GM10847 (cell line): ENCODE results near the gene AQP5.

Source experiments
- POLR2A ChIP-seq: IDR thresholded peaks from 2 replicates; pipeline ENCODE4 v1.6.1; 2011; ENCODE audit not compliant: insufficient read length; ENCODE audit errors: extremely low read depth

Gene AQP5

DNA sequence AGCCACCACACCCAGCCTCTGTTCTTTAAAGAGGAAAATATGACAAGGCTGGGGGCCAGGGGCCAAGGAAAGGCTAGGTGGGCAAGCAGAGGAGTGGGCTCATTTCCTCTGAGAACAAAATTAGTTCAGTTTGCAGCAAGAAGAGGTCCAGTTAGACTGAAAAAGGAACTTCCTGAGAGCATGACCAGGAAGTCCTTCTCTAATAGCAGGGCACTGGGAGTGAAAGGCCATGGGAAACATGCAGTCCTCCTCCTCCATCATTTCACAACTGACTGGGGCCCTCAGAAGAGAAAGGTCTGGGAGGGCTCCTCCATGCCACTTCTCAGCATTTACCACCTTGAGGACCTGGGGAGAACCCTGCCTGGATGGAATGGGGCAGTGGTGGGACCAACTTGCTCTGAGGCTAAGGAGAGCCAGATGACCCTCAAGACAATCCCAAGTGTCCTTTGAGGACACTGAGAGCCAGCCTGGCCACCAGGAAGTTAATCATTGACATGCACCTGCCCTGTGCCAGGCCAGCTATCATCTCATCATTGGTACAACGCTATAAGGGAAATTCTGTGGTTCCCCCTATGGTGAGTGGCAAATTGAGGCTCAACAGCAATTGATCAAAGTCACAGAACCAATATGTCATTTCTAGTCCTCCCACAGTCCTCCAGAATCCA is 9.1 kb upstream of the AQP5 start:
- no peak for TF ChIP-seq POLR2A

DNA sequence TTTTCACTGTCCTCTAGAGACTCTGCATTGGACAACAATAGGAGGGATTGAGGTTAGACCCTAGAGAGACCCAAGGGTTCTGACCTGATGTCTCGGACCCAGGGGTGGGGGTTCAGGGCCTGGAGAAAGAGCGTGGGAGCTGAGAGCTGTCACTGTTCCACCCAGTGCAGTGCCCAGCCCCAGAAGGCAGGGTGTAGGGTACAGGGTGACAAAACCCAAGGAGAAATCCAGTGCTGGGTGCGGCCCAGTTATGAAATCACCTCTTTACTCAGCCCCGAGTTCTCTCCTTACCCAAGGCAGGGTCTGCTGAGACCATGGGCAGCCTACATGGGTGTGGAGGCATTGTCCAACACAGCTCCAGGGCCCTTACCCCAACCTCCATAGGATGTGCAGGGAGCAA is 8.5 kb upstream of the AQP5 start:
- TF ChIP-seq POLR2A: no peak

DNA sequence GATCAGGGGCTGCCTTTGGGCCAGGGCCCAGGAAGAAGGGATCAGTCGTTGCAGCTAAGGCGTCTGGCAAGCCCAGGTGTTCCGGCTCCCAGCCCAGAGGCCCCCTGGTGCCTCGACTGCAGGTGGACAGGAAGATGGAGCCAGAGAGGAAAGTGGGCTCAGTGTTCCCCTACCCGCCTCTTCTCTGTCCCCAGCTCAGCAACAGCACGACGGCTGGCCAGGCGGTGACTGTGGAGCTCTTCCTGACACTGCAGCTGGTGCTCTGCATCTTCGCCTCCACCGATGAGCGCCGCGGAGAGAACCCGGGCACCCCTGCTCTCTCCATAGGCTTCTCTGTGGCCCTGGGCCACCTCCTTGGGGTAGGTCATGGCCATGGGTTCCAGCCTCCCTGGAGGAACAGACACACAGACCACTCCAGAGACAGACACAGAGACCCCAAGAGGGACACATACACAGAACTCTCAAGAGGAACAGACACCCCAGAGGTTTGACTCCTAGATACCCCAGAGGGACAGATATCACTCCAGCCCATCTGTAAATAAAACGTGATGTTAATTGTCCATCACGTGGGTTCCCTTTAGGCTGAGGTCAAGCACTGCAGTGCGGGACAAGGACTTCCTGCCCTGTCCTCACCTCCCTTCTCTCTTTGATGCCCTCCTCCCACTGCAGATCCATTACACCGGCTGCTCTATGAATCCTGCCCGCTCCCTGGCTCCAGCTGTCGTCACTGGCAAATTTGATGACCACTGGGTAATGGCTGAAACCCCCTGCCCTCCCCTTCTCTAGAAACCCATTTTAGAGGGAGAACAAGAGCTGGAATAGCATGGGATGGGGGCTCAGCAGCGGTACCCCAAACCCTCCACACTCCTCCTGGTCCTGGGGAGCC is 7.5 kb upstream of the AQP5 start:
- TF ChIP-seq POLR2A: no peak

DNA sequence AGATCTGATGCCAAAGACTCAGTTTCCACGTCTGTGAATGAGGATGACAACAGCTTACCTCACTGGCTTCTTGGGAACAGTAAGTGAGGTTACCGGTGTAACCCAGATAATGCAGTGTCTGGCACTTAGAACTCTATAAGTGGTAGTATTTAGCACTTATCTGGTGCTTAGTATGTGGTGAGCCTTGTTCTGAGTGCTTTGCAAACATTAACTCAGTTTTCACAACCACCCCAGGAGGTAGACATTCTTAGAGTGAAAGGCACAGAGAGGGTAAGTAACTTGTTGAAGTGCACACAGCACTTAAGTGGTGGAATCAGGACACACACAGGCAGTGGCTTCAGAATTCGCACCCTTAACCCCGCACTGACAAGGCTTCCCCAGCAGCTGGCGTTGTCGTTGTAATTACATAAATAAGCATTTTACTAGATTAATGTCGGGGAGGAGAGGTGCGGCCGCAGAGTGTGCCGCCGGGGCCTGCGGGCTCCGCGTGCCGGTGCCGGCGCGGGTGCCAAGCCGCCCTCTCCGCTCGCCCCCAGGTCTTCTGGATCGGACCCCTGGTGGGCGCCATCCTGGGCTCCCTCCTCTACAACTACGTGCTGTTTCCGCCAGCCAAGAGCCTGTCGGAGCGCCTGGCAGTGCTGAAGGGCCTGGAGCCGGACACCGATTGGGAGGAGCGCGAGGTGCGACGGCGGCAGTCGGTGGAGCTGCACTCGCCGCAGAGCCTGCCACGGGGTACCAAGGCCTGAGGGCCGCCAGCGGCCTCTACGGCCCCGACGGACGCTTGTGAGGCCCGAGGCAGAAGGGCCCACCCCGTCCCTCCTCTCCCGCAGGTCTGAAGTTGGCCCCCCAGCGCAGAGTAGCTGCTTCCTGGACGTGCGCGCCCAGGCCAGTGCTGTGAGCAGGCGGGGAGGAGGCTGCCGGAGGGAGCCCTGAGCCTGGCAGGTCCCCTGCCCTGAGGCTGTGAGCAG is 6.5 kb upstream of the AQP5 start:
- TF ChIP-seq POLR2A: no peak

DNA sequence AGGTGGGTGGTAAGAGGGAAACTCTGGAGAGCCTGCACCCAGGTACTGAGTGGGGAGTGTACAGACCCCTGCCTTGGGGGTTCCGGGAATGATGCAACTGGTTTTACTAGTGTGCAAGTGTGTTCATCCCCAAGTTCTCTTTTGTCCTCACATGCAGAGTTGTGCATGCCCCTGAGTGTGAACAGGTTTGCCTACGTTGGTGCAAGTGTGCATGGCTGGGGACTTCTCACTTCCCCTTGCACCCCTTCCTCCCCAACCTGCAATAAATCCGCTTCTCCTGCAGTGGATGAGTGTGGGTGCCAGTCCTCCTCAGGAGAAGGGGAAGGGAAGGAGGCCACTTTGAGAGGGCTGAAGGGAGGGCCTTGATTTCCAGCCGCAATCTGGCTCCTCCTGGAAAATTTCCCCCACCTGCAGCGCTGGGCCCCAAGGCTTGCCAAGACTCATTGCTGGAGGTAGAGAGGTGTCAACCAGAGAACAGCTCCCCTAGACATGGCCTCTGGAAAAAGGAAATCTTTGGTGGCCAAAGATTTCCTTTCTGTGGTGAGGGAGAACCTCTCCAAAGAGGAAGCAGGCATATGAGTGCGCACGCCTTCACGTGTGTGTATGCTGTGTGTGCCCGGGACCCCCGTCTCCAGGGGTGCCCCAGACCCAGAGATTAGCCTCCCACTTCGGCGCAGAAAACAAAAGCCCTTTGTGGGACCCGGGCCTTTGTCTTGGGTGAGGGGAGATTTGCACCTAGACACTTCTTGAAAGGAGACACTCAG is 5.6 kb upstream of the AQP5 start:
- no peak for TF ChIP-seq POLR2A

DNA sequence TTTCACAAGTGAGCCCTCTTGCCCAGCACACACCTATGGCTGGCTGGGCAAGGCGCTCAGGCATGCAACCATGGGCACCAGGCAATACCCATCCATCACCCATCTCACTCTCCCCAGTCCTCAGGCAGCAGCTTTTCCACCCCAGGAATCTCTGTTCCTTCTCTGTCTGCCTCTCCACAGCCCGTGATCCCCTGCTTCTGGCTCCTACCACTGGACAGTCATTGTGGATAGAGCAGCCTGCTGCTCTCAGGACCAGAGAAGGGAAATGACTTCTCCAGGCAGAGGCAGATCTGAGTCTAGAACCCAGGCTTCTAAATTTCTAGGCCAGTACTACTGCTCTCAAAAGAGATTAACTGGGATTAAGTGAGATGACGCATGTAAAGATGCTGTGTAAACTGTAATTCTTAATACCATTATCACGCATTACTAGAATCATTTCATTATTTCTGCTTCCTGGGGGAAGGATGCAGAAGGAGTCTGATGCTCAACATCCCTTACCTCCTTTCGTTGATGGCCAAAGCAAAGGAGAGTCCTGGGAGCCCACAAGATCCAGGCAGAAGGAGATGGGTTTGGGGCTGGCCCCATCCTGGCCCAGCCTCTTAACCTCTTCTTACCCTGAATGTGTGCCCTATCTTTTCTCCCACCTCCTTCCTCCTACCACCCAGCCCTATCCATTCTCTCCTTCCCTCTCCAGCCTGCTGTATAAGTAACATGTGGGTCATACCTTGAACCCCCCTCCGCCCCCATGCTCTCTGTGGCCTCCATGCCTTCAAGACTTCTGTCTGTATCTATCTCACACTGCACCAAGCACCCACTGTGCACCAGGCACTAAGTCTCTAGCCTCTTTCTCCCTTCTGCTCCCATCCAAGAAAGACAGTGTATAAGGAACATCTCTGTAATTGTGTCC is 4.8 kb upstream of the AQP5 start:
- no peak for TF ChIP-seq POLR2A

DNA sequence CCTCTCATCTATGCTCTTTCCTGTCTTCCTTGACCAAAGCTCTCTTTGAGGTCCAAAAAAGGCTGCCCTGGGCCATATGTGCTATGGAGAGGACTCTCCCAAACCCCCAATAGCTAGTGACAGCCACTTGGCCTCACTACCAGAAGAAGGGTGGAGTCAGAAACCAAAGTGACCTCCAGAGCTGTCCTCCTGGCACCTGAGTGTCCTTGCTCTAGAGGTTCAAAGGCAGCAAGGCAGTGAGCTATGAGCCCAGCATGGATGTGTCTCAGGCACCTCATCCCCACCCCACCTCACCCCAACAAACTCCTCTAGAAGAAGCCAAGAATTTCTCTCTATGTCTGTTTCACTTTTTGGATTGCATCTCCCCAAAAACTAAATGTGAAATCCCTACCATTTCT is 4.1 kb upstream of the AQP5 start:
- no peak for TF ChIP-seq POLR2A

DNA sequence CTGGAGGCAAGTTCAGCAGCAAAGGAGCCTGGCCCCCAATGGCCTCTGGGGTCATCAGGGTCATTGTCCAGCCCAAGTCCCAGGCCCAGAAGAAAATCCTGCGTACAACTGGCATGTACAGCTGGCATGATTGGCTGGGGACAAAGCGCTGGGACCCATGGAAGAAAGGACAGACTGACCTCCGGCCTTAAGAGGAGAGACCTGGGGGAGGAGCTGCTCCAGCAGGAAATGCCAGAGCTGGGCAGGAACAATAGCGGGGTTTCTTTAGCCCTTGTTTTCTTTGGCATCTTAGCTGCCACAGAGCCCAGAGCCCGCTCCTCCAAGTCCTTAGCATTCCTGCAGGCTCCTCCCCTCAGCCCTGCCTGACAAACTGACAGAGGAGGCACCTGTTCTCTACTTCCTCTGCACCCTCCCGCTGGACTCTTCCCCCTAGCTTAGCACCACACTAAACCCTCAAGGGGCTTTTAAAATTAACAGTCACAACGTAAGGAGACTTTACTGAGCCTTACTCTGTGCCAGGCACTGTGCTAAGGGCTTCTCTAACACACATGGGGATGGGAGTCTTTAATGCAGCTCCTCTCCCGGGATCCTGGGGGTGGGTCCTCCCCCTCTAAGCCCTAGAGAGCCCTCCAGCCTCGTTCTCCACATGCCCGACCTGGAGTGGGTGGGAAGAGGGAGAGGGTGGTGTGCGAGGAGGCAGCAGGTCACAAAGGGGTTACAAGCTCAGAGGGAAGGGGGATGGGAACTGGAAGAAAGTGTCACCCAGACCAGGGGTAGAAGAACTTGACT is 1.8 kb upstream of the AQP5 start:
- no peak for TF ChIP-seq POLR2A

DNA sequence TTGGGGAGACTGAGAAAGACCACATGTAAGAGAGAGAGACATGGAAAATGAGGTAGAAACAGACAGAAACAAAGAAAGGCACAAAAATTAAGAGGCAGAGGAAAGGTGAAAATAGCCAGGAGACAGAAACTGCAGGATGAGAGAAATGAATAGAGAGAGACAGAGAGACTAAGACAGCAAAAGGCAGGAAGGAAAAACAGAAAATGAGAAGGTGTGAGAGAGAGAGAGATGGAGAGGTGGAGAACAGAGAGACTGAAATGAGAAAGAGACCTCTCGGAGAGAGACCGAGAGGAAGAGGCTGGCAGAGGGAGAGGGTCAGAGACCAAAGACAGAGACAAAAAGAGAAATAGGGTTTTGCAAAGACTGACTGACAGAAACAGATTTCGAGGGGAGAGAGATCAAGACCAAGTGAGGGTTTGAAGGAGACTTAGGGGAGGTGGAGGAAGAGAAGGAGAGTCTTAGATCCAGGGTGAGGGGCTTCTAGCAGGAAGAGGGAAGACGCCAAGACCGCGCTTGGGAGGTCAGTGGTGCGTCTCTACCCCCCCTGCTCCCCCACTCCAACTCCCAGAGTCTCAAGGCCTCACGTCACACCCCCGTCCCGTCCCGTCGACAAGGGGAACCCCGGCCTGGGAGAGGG is 1.1 kb upstream of the AQP5 start:
- TF ChIP-seq POLR2A: no peak

DNA sequence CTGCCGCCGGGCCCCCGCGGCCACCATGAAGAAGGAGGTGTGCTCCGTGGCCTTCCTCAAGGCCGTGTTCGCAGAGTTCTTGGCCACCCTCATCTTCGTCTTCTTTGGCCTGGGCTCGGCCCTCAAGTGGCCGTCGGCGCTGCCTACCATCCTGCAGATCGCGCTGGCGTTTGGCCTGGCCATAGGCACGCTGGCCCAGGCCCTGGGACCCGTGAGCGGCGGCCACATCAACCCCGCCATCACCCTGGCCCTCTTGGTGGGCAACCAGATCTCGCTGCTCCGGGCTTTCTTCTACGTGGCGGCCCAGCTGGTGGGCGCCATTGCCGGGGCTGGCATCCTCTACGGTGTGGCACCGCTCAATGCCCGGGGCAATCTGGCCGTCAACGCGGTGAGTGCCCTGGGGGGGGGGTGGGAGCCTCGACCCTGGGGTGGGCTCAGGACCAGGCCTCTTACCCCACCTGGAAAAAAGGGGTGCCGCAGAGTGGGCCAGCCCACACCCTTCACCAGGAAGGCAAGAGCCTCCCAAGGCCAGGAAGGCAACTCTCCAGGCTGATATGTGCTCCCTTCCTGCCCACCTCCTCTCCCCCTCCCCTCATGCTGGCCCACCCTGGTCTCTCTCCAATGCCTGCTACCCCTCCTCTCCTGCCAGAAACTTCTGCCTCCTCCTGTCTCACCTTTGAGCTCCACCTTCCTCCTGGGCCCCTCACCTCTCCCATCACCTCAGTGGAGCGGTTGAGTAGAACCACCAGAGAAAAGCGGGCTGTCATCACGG is 507 bp downstream of the AQP5 start:
- TF ChIP-seq POLR2A: no peak

DNA sequence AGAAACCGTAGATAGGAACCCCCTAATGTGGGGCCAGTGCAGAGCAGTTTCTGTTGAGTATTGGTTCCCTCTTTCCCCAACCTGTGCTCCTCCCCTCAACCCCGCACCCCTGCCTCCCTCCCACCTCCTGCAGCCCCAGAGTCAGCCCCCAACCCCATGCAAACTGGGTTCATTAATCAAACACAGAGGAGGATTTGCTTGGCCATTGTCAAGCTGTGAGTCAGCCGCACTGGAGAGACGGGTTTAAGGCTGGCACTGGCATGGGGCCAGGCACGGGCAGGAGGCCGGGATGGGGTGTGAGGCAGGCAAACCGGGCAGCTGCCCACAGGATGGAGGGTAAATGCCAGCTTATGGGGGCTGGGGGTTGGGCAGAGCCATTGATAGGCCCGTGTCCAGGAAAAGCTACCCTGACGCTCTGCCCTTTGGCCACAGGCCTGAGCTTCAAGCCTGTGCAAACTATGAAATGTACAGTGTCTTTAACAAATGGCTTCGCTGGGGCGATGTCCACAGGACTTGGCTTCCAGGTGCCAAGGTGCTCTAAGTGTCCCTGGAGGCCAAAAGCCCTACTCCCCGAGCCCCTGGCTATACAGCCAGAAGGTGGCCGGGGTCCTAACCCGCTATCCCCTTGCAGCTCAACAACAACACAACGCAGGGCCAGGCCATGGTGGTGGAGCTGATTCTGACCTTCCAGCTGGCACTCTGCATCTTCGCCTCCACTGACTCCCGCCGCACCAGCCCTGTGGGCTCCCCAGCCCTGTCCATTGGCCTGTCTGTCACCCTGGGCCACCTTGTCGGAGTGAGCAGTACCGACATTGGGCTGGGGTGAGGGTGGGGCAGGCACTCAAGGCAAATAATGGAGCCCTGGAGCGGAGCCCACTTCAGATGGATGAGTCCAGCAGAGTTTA is 1.4 kb downstream of the AQP5 start:
- no peak for TF ChIP-seq POLR2A
